ENCODE data around the gene IMP4.

Gene IMP4

DNA sequence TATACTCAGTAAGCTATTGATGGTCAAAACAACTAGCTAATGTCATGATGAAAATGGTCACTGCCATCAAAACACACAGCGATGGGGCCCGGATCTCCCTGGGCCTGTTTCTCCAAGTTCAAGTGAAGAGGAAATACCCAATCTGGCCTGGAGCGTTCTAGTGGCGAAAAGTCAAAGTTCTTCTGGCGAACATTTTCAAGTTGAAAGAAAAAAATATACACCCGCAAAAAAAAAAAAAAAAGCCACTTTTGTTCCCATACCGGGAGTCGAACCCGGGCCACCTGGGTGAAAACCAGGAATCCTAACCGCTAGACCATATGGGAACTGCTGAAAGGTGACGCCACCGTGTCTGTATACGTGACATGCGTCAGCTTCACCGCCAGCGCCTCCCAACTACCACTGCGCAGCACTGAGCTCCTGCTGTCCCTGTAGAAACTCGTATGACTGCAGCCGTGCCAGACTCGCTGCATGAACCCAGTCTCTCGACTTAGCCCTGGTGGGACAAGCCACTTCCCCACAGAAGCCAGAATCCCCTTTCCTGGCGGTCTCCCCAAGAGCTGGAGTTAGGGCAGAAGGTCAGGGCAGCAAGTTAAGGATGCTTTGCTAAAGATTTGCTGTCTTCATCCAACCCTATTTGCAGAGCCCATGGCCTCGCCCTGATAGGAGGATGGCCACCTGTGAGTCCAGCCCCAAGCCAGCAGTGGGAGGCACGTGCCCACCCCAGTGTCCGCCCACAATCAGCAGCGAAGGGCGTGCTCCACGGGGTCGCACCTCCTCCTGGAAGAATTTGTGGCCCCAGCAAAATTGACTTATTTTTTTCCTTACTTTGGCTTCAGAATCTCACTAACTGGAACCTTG, 5.6 kb upstream of the IMP4 start (continued):
- peak; percentile 92 for TF ChIP-seq TRIM28 (IDR thresholded peaks at IDR 0.05; ENCODE audit: borderline replicate concordance, low read length)
- TF ChIP-seq, protein P1, sequence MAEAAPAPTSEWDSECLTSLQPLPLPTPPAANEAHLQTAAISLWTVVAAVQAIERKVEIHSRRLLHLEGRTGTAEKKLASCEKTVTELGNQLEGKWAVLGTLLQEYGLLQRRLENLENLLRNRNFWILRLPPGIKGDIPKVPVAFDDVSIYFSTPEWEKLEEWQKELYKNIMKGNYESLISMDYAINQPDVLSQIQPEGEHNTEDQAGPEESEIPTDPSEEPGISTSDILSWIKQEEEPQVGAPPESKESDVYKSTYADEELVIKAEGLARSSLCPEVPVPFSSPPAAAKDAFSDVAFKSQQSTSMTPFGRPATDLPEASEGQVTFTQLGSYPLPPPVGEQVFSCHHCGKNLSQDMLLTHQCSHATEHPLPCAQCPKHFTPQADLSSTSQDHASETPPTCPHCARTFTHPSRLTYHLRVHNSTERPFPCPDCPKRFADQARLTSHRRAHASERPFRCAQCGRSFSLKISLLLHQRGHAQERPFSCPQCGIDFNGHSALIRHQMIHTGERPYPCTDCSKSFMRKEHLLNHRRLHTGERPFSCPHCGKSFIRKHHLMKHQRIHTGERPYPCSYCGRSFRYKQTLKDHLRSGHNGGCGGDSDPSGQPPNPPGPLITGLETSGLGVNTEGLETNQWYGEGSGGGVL (tag by site-specific recombination; IDR thresholded peaks at IDR 0.05) = no peak
- TF ChIP-seq ZNF548 (tag by site-specific recombination; IDR thresholded peaks at IDR 0.05) = no peak
- no peak for TF ChIP-seq ZNF791 (tag by site-specific recombination; IDR thresholded peaks at IDR 0.05)
- peak; percentile 75; the same call in 1 of the 2 replicates for TF ChIP-seq SCRT2 (tag by site-specific recombination; IDR thresholded peaks at IDR 0.05)
- TF ChIP-seq KLF16 (tag by site-specific recombination; IDR thresholded peaks at IDR 0.05) = 0 out of 2 replicates have a peak, but pooled peaks have one; percentile 44
- TF ChIP-seq ZBTB20 (tag by site-specific recombination; IDR thresholded peaks at IDR 0.05) = no peak
- no peak for TF ChIP-seq ZNF146 (tag by site-specific recombination; IDR thresholded peaks at IDR 0.05)
- no peak for TF ChIP-seq ZNF624 (tag by site-specific recombination; IDR thresholded peaks at IDR 0.05)
- no peak for TF ChIP-seq ZNF560 (tag by site-specific recombination; IDR thresholded peaks at IDR 0.05; ENCODE audit: borderline replicate concordance)
- TF ChIP-seq ZNF302 (tag by site-specific recombination; IDR thresholded peaks at IDR 0.05; ENCODE audit: low read depth) = no peak
- no peak for TF ChIP-seq BCL11A (tag by site-specific recombination; IDR thresholded peaks at IDR 0.05; ENCODE audit: low read depth)
- no peak for TF ChIP-seq ZNF555 (tag by site-specific recombination; conservative IDR thresholded peaks at IDR 0.05)
- TF ChIP-seq ZNF121 (tag by site-specific recombination; IDR thresholded peaks at IDR 0.05) = no peak
- TF ChIP-seq ZSCAN16 (tag by site-specific recombination; IDR thresholded peaks at IDR 0.05) = no peak
- no peak for TF ChIP-seq ZNF214 (tag by site-specific recombination; IDR thresholded peaks at IDR 0.05; ENCODE audit: borderline replicate concordance)
- TF ChIP-seq ZNF114 (tag by site-specific recombination; IDR thresholded peaks at IDR 0.05) = no peak
- TF ChIP-seq, protein P2, sequence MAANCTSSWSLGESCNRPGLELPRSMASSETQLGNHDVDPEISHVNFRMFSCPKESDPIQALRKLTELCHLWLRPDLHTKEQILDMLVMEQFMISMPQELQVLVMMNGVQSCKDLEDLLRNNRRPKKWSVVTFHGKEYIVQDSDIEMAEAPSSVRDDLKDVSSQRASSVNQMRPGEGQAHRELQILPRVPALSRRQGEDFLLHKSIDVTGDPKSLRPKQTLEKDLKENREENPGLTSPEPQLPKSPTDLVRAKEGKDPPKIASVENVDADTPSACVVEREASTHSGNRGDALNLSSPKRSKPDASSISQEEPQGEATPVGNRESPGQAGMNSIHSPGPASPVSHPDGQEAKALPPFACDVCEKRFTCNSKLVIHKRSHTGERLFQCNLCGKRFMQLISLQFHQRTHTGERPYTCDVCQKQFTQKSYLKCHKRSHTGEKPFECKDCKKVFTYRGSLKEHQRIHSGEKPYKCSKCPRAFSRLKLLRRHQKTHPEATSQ (tag by site-specific recombination; IDR thresholded peaks at IDR 0.05) = no peak
- no peak for TF ChIP-seq ZNF670 (tag by site-specific recombination; IDR thresholded peaks at IDR 0.05; ENCODE audit: low read depth)
- TF ChIP-seq, protein P3, sequence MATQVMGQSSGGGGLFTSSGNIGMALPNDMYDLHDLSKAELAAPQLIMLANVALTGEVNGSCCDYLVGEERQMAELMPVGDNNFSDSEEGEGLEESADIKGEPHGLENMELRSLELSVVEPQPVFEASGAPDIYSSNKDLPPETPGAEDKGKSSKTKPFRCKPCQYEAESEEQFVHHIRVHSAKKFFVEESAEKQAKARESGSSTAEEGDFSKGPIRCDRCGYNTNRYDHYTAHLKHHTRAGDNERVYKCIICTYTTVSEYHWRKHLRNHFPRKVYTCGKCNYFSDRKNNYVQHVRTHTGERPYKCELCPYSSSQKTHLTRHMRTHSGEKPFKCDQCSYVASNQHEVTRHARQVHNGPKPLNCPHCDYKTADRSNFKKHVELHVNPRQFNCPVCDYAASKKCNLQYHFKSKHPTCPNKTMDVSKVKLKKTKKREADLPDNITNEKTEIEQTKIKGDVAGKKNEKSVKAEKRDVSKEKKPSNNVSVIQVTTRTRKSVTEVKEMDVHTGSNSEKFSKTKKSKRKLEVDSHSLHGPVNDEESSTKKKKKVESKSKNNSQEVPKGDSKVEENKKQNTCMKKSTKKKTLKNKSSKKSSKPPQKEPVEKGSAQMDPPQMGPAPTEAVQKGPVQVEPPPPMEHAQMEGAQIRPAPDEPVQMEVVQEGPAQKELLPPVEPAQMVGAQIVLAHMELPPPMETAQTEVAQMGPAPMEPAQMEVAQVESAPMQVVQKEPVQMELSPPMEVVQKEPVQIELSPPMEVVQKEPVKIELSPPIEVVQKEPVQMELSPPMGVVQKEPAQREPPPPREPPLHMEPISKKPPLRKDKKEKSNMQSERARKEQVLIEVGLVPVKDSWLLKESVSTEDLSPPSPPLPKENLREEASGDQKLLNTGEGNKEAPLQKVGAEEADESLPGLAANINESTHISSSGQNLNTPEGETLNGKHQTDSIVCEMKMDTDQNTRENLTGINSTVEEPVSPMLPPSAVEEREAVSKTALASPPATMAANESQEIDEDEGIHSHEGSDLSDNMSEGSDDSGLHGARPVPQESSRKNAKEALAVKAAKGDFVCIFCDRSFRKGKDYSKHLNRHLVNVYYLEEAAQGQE (tag by site-specific recombination; IDR thresholded peaks at IDR 0.05) = no peak
- TF ChIP-seq ZIC2 (tag by site-specific recombination; IDR thresholded peaks at IDR 0.05) = peak; percentile 80
- TF ChIP-seq, protein P4, sequence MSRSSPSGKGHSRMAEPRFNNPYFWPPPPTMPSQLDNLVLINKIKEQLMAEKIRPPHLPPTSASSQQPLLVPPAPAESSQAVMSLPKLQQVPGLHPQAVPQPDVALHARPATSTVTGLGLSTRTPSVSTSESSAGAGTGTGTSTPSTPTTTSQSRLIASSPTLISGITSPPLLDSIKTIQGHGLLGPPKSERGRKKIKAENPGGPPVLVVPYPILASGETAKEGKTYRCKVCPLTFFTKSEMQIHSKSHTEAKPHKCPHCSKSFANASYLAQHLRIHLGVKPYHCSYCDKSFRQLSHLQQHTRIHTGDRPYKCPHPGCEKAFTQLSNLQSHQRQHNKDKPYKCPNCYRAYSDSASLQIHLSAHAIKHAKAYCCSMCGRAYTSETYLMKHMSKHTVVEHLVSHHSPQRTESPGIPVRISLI (tag by site-specific recombination; IDR thresholded peaks at IDR 0.05) = peak; percentile 81
- peak; percentile 41; the same call in 1 of the 2 replicates for TF ChIP-seq ZNF501 (tag by site-specific recombination; IDR thresholded peaks at IDR 0.05)
- TF ChIP-seq ZNF837 (tag by site-specific recombination; IDR thresholded peaks at IDR 0.05) = no peak
- TF ChIP-seq ZNF391 (tag by site-specific recombination; IDR thresholded peaks at IDR 0.05; ENCODE audit: borderline replicate concordance, low read depth) = peak; percentile 47; the same call in 1 of the 2 replicates
- TF ChIP-seq, protein P5, sequence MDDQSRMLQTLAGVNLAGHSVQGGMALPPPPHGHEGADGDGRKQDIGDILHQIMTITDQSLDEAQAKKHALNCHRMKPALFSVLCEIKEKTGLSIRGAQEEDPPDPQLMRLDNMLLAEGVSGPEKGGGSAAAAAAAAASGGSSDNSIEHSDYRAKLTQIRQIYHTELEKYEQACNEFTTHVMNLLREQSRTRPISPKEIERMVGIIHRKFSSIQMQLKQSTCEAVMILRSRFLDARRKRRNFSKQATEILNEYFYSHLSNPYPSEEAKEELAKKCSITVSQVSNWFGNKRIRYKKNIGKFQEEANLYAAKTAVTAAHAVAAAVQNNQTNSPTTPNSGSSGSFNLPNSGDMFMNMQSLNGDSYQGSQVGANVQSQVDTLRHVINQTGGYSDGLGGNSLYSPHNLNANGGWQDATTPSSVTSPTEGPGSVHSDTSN (CRISPR knock-in tag; IDR thresholded peaks at IDR 0.05) = no peak
- TF ChIP-seq ZSCAN23 (tag by site-specific recombination; IDR thresholded peaks at IDR 0.05) = no peak
- TF ChIP-seq MZF1 (tag by site-specific recombination; IDR thresholded peaks at IDR 0.05; ENCODE audit: borderline replicate concordance) = peak; percentile 75; the same call in 1 of the 2 replicates
- TF ChIP-seq SP3 (tag by site-specific recombination; IDR thresholded peaks at IDR 0.05) = peak; percentile 80
- TF ChIP-seq ZNF514 (tag by site-specific recombination; IDR thresholded peaks at IDR 0.05) = no peak
- TF ChIP-seq ZNF423 (tag by site-specific recombination; IDR thresholded peaks at IDR 0.05) = no peak
- 0 out of 2 replicates have a peak, but pooled peaks have one; percentile 33 for TF ChIP-seq KLF8 (tag by site-specific recombination; IDR thresholded peaks at IDR 0.05)
